IgD-negative memory B cell (primary cell): Measurements from ENCODE around the gene AZI2. TPM values are rescaled to one million over a fixed set of nuclear protein-coding genes. Genes with fewer than 3 reads are reported as not detected.
A peak's percentile ranks its signal among the peaks of the same experiment; 100 is the strongest.

Experiments
- H3K27ac Mint-ChIP-seq, 3 donors: one replicate each; pipeline ENCODE4 v1.8.0; 2020 to 2022; ENCODE audit warnings: mild to moderate bottlenecking in 3 of 3, mixed read lengths in 3 of 3, moderate library complexity in 1 of 3
- H3K27me3 Mint-ChIP-seq: one replicate; pipeline ENCODE4 v1.8.0; 2021; ENCODE audit warnings: mixed read lengths
- H3K36me3 Mint-ChIP-seq: one replicate; pipeline ENCODE4 v1.8.0; 2020; ENCODE audit warnings: mild to moderate bottlenecking, mixed read lengths
- H3K4me1 Mint-ChIP-seq, 3 donors: one replicate each; pipeline ENCODE4 v1.8.0; 2020 to 2022; ENCODE audit warnings: mixed read lengths in 3 of 3, mild to moderate bottlenecking in 1 of 3
- H3K4me3 Mint-ChIP-seq, 4 donors: one replicate each; pipeline ENCODE4 v1.8.0; 2020 to 2022; ENCODE audit warnings: mild to moderate bottlenecking in 4 of 4, mixed read lengths in 4 of 4, moderate library complexity in 3 of 4
- H3K9me3 Mint-ChIP-seq, 3 donors: one replicate each; pipeline ENCODE4 v1.8.0; 2020 to 2021; ENCODE audit warnings: mixed read lengths in 3 of 3, mild to moderate bottlenecking in 1 of 3
- polyA plus RNA-seq: library from polyadenylated mRNA; unstranded; fragments of 300-500 nt; fragmentation: Illumina TruSeq; gene quantifications from one replicate; pipeline ENCODE4 v1.2.3, GENCODE V29; 2021

The AZI2 gene
- polyA plus RNA-seq, 1 donor from 2014 or later = 19.7 TPM

DNA sequence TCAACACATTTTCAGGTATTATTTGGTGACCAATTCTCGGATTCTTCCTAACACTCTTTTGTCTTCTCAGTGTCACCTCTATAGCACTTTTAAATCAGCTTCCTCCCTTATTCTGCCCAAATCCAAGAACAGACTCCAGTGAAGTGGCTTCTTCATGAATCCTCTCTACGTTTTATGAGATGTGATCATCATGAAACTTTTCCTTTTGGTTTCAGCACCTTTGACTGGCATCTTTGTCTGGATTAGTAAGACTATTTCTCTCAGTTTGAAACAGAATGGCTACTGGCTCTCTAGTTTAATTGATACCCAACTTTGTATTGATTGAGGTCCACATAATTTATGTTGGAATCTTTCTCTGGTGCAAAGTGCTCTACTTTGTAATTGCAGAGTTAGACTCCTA, 61.6 kb downstream of the AZI2 start:
- H3K27me3 Mint-ChIP-seq = no peaks in the 10 kb centered on the region
- peaks cover 4 to 9% (median 6%) of the 10 kb centered on the region in 3 donors for H3K4me1 Mint-ChIP-seq
- peaks cover 9% of the 10 kb centered on the region for H3K36me3 Mint-ChIP-seq
- H3K27ac Mint-ChIP-seq = no peak overlapping the region
- H3K4me3 Mint-ChIP-seq = no peak overlapping the region
- peaks cover 0 to 3% (median 3%) of the 10 kb centered on the region in 3 donors for H3K9me3 Mint-ChIP-seq

DNA sequence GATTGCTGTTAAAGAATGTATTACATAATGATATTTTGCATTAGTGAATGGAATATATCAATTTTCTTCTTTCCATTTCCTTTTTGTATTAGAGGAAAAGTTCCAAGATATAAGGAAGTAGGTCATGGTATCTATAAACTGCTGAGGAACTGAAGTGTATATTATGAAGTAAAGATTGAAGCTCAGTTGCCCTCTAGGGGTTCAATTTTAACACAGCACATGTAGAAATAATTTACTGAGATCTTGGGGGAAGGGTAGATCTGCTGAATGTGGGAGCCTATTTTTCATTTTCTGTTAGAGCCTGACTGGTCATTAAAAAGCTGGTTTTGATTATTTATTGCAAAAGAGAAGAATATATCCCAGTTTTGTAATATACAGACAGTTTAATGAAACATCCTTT, 62.0 kb downstream of the AZI2 start:
- Mint-ChIP-seq H3K27me3 (no peaks in the 10 kb centered on the region), H3K27ac (no peak overlapping the region), H3K36me3 (peaks cover 9% of the 10 kb centered on the region), H3K9me3 (peaks cover 0 to 3% (median 3%) of the 10 kb centered on the region in 3 donors), H3K4me3 (no peak overlapping the region), H3K4me1 (peaks cover 4 to 9% (median 6%) of the 10 kb centered on the region in 3 donors)

DNA sequence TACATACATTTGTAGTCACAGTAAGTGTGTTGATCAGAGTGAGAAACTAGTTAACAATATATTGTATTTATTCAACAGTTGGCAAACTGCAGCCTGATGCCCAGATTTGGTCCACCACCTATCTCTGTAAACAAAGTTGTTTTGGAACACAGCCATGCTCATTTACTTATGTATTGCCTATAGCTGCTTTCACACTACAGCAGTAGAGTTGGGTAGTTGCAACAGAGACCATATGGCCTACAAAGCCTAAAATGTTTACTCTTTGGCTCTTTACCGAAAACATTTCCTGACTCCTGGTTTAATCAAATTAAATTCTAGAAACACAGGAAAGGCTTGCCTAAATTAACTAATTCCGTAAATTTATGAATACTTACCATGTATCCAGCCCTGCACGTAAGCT, 67.8 kb downstream of the AZI2 start:
- Mint-ChIP-seq H3K27ac (no peak overlapping the region), H3K36me3 (peaks cover 2% of the 10 kb centered on the region), H3K9me3 (no peaks in the 10 kb centered on the region), H3K4me3 (no peak overlapping the region), H3K27me3 (no peaks in the 10 kb centered on the region), H3K4me1 (peaks cover 0 to 14% (median 5%) of the 10 kb centered on the region in 3 donors)

DNA sequence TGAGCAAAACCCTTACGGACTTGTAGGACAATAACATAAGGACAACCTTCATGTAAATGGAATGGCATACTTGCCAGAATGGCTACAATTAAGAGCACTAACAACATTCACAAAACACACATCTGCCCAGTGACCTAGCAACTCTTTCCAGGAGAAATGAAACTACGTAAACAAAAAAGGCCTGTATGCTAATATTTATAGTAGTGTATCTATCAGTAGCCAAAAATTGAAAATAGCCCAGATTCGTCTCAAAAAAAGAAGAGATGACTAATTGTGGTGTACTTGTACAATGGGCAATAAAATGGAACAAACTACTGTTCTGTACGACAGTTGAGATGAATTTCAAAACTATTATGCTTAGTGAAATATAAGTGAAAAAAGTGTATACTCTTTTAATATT, 68.9 kb downstream of the AZI2 start:
- H3K9me3 Mint-ChIP-seq = no peaks in the 10 kb centered on the region
- H3K36me3 Mint-ChIP-seq = peaks cover 2% of the 10 kb centered on the region
- peak overlapping the region in 1 of 3 donors; percentile 76 for H3K27ac Mint-ChIP-seq
- peaks cover 0 to 14% (median 5%) of the 10 kb centered on the region in 3 donors for H3K4me1 Mint-ChIP-seq
- H3K27me3 Mint-ChIP-seq = no peaks in the 10 kb centered on the region
- H3K4me3 Mint-ChIP-seq = no peak overlapping the region

DNA sequence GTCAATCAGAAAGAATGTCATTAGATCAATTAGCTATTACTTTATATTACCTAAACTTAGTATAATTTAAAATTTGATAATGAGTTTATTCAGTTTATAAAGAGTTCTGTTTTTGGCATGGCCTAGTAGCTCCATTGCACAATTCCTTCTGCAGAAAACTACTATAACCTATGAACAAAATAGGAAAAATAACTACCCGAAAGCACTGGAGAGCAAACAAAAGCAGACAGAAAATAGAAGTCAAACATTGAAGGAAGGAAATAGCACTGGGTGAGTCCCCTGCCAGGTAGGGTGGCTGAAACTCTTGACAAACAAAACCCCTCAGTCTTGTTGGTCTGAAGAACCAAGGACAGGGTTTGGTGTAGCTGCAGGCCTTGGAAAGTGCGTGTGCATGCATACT, 69.7 kb downstream of the AZI2 start:
- Mint-ChIP-seq H3K4me3 (no peak overlapping the region), H3K9me3 (peaks cover 0 to 2% (median under 1%) of the 10 kb centered on the region in 3 donors), H3K27ac (no peak overlapping the region), H3K4me1 (peaks cover 0 to 19% (median 5%) of the 10 kb centered on the region in 3 donors), H3K36me3 (peaks cover 5% of the 10 kb centered on the region), H3K27me3 (no peaks in the 10 kb centered on the region)

DNA sequence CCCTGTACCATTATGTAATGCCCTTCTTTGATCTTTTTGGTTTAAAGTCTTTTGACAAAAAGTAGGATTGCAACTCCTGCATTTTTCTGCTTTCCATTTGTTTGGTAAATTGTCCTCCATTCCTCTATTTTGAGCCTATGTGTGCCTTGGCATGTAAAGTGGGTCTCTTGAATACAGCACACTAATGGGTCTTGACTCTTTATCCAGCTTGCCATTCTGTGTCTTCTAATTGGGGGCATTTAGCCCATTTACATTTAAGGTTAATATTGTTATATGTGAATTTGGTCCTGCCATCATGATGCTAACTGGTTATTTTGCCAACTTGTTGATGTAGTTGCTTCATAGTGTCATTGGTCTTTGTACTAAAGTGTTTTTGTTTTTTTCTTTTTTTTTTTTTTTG, 74.8 kb downstream of the AZI2 start:
- Mint-ChIP-seq H3K4me1 (peaks cover 0 to 20% (median 4%) of the 10 kb centered on the region in 3 donors), H3K4me3 (no peak overlapping the region), H3K36me3 (peaks cover 28% of the 10 kb centered on the region), H3K9me3 (peaks cover 11 to 20% (median 15%) of the 10 kb centered on the region in 3 donors), H3K27ac (no peak overlapping the region), H3K27me3 (no peaks in the 10 kb centered on the region)

Other genes with a start within 250 kb of the AZI2 start
- gene CMC1, start 107.2 kb downstream of the AZI2 start, polyA plus RNA-seq = 22.5 TPM
- 0.19 TPM for gene ZCWPW2, start 103 bp downstream of the AZI2 start, polyA plus RNA-seq